GM12878 (cell line): ENCODE measurements around the gene FAM117B.

Experiments
- EP300 ChIP-seq, 2 experiments: fragments of 150-350 bp in 1 of 2; IDR thresholded peaks; 2 replicates each; pipeline ENCODE4 v1.6.1; 2011 to 2012; ENCODE audit warnings: low read depth in 2 of 2, low read length in 2 of 2, borderline replicate concordance in 1 of 2, improper control_type of control experiment in 1 of 2, inconsistent platforms in 1 of 2; ENCODE audit not compliant: control insufficient read depth in 1 of 2
- MEF2A ChIP-seq: IDR thresholded peaks from 2 replicates; pipeline ENCODE4 v1.6.1; 2011; ENCODE audit warnings: low read depth, mild to moderate bottlenecking, low read length, moderate library complexity; ENCODE audit not compliant: insufficient read depth
- NR2C2 ChIP-seq: IDR thresholded peaks from 2 replicates; pipeline ENCODE4 v1.6.1; 2011; ENCODE audit warnings: borderline replicate concordance, low read depth; ENCODE audit not compliant: control insufficient read depth, insufficient read length
- TAF1 ChIP-seq: IDR thresholded peaks from 2 replicates; pipeline ENCODE4 v1.6.1; 2011; ENCODE audit warnings: mild to moderate bottlenecking, low read depth, low read length, borderline replicate concordance
- ZBTB40 ChIP-seq: fragments of 450-650 bp; IDR thresholded peaks from 2 replicates; pipeline ENCODE4 v1.6.1; 2016; ENCODE audit warnings: mild to moderate bottlenecking, moderate library complexity, borderline replicate concordance

GRCh38 chr2:202780514-202781021, 145.8 kb downstream of the FAM117B start:
- no peak for TF ChIP-seq NR2C2
- peak; percentile 43 to 60; a peak in 2 of 4 replicates for TF ChIP-seq EP300 (IDR thresholded peaks at IDR 0.05; ENCODE audit: borderline replicate concordance in 1 of 2, control insufficient read depth in 1 of 2, low read depth in 2 of 2, low read length in 2 of 2)
- TF ChIP-seq MEF2A, result peak; percentile 71; the same call in 1 of the 2 replicates
- TF ChIP-seq TAF1, result no peak
- no peak for TF ChIP-seq ZBTB40
